ENCODE measurements around the gene PHPT1.

DNA sequence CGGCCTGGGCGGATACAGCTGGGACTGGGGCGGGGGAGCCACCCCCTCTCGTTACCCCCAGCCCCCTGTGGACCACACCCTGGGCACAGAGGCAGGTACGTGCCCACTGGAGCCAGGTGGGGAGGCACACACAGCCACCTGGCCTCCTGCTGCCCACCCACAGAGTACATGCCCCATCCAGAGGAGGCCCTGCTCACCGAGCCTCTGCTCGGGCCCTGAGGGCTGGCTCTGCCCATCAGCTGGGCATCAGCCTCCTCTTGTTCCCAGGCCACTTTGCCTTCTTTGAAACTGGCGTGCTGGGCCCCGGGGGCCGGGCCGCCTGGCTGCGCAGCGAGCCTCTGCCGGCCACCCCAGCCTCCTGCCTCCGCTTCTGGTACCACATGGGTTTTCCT lies 9.2 kb downstream of the PHPT1 start:
- TF ChIP-seq, protein P1, sequence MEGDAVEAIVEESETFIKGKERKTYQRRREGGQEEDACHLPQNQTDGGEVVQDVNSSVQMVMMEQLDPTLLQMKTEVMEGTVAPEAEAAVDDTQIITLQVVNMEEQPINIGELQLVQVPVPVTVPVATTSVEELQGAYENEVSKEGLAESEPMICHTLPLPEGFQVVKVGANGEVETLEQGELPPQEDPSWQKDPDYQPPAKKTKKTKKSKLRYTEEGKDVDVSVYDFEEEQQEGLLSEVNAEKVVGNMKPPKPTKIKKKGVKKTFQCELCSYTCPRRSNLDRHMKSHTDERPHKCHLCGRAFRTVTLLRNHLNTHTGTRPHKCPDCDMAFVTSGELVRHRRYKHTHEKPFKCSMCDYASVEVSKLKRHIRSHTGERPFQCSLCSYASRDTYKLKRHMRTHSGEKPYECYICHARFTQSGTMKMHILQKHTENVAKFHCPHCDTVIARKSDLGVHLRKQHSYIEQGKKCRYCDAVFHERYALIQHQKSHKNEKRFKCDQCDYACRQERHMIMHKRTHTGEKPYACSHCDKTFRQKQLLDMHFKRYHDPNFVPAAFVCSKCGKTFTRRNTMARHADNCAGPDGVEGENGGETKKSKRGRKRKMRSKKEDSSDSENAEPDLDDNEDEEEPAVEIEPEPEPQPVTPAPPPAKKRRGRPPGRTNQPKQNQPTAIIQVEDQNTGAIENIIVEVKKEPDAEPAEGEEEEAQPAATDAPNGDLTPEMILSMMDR (IDR thresholded peaks at IDR 0.05; ENCODE audit: insufficient read depth, low read depth, low read length) = no peak
- TF ChIP-seq EZH2 (IDR thresholded peaks at IDR 0.05; ENCODE audit: insufficient read depth, low read length) = no peak

Measured in astrocyte (in vitro differentiated cells and primary cell).